OCI-M2 (cell line): ENCODE data around the gene BCL7C.

Experiments used
- DNase-seq: peaks from one replicate; lab custom pipeline; 2025; ENCODE audit not compliant: unreplicated experiment; lab: John Stamatoyannopoulos, UW

The BCL7C gene

GRCh38 chr16:30922960-30923535, 29.2 kb upstream of the BCL7C start:
- peak; percentile 76 for DNase-seq

GRCh38 chr16:30922420-30922959, 28.6 kb upstream of the BCL7C start:
- DNase-seq, result peak; percentile 84

GRCh38 chr16:30921748-30922419, 28.0 kb upstream of the BCL7C start:
- peak; percentile 64 for DNase-seq

DNA sequence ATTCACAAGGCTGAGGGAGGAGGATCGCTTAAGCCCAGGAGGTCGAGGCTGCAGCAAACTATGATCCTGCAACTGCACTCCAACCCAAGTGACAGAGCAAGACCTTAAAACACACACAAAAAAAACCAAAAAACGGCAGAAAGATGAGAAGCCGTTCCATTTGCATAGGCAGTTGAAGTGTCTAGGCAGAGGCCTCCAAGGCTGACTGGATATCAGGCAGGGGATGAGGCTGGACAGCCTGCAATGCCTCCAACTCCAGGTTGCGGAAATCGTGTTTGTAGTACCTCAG, 27.5 kb upstream of the BCL7C start:
- DNase-seq, result no peak

DNA sequence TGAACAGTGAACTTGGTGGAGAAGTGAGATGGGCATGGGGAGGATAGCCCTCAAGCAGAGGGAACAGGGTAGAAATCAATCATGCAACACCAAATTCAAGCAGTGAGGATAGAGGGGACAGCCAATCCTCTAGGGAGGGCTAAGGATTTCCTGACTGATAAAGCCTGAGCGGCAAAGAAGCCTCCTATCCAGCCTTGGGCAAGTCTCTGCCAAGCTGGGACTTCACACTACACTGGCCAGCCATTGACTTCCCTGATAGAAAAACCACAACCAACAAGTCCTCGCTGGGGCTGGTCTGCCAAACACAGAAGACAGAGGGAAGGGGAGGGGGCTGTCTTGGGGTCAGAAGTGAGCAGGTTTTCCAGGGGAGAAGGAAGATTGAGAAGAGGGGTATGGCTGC, 27.0 kb upstream of the BCL7C start:
- no peak for DNase-seq

DNA sequence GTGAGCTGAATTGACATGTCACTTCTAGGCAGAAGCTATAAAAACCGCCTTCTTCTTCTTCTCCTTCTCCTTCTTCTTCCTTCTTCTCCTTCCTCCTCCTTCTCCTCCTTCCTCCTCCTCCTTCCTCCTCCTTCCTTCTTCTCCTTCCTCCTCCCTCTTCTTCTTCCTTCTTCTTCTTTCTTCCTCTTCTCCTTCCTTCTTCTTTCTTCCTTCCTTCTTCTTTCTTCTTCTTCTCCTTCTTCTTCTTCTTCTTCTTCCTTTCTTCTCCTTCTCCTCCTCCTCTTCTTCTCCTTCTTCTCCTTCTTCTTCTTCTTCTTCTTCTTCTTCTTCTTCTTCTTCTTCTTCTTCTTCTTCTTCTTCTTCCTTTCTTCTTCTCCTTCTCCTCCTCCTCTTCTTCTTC, 24.7 kb upstream of the BCL7C start:
- DNase-seq, result no peak

GRCh38 chr16:30914830-30915229, 21.0 kb upstream of the BCL7C start:
- no peak for DNase-seq

- DNase-seq, result no peak
Measured at GRCh38 chr16:30912794-30913412, 19.0 kb upstream of the BCL7C start.

DNA sequence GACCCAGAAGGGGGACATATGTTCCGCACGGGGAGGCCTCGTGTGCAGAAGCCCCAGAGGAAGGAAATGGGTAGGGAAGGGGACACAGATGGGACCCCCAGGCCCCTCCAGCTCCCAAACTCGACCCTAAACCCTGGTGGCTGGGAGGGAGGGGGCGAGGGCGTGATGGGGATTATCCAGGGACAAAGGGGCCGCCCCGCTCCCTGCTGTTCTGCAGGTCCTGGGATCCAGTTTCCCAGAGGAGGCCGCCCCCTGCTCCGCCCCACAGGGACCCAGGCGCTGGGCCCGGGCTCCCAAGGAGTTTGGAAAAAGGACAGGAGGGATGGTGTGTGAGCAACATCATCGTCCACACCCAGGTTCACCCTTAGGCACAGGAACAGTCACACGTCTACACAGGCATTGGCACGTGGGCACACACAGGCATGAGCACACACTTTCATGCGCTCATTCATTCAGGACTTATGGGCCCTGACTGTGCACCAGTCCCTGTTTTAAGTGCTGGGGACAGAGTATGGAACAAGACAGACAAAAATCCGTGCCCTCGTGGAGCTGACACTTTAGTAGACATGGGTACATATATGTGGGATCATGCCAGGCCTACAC, 16.7 kb upstream of the BCL7C start:
- no peak for DNase-seq

- no peak for DNase-seq
Measured at GRCh38 chr16:30907064-30907463, 13.2 kb upstream of the BCL7C start.

DNA sequence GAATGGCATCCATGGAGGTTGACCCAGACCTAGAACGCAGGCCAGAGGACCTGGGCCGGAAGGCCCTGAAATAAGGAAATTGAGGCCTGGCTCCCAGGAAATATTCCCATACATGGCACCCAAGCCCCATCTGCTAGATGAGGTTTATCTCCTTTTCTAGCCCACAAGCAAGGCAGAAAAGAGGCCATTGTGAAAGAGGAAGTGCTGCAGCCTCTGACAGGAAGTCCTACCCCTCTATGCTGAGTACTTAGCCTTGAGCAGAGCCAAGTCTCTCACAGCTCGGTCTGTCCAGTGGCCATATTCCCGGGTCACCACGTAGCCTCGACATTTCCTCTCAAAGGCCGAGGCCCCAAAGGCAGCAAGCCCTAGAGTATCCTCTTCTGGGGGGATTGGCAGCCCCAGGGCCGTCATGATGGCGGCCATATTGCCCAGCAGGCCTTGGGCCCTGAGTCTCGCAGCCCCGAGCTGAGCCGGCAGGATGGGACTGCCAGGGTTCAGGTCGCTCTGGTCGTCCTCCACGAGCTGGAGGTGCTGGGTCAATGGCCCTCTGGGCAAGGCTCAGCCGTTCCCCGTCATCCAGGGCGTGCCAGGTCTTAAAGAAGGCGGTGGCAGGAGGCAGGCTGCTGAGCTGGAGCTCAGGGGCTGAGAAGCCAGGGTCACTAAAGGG, 10.4 kb upstream of the BCL7C start:
- DNase-seq, result no peak

GRCh38 chr16:30903596-30903995, 9.7 kb upstream of the BCL7C start:
- no peak for DNase-seq

DNA sequence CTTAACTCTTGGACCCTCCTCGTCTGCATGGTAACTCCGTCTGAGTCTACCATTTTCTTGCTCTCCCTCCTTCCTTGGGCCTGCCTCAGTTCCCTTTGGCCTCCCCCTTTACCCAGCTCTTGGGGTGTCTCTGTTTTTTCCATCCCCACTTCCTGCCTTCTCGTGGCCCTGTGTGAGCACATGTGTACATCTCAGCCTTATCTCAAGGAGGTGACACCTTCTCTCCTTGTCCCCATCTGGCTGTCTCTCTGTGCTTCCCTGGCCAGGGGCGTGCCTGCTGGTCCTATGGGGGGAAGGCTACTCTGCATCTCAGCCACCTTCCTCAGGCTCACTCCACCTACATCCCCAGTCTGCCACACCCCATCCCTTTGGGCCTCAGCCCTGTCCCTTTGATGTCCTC, 9.1 kb upstream of the BCL7C start:
- no peak for DNase-seq

DNA sequence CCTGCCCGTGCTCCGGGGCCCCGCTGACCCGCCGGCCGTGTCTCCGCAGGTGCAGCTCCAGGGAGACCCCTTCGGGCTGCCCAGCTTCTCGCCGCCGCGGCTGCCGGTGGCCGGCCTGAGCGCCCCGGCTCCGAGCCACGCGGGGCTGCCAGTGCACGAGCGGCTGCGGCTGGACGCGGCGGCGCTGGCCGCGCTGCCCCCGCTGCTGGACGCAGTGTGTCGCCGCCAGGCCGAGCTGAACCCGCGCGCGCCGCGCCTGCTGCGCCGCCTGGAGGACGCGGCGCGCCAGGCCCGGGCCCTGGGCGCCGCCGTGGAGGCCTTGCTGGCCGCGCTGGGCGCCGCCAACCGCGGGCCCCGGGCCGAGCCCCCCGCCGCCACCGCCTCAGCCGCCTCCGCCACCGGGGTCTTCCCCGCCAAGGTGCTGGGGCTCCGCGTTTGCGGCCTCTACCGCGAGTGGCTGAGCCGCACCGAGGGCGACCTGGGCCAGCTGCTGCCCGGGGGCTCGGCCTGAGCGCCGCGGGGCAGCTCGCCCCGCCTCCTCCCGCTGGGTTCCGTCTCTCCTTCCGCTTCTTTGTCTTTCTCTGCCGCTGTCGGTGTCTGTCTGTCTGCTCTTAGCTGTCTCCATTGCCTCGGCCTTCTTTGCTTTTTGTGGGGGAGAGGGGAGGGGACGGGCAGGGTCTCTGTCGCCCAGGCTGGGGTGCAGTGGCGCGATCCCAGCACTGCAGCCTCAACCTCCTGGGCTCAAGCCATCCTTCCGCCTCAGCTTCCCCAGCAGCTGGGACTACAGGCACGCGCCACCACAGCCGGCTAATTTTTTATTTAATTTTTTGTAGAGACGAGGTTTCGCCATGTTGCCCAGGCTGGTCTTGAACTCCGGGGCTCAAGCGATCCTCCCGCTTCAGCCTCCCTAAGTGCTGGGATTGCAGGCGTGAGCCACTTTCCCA, 8.4 kb upstream of the BCL7C start:
- no peak for DNase-seq

DNA sequence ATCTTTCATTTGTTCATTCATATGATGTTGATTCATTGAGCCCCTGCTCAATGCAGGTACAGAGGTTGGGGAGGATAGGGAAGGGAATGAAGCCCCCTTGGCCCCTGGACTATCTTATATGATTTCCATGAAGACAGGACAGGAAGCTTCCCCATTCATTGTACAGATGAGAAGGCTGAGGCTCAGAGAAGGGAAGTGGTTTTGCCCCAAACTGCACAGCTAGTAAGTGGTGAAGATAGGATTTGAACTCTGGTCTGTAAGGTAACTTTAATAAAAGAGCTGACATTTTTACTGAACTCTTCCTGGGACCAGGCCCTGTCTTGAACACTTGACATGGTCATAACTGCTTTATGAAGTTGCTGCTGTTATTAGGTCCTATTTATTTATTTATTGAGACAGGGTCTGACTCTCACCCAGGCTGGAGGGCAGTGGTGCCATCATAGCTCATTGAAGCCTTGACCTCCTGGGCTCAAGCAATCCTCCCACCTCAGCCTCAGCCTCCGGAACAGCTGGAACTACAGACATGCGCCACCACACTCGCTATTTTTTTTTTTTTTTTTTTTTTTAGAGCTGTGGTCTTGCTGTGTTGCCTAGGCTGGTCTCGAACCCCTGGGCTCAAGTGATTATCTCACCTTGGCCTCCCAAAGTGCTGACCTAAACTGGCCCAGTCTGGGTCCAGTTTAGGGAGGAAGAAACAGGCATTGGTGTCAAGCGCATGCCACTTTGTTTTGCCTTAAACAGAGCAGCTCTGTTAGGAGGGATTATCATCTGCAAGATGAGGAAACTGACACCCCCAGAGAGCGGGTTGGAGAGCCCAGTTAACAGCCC, 7.5 kb upstream of the BCL7C start:
- DNase-seq, result no peak

DNA sequence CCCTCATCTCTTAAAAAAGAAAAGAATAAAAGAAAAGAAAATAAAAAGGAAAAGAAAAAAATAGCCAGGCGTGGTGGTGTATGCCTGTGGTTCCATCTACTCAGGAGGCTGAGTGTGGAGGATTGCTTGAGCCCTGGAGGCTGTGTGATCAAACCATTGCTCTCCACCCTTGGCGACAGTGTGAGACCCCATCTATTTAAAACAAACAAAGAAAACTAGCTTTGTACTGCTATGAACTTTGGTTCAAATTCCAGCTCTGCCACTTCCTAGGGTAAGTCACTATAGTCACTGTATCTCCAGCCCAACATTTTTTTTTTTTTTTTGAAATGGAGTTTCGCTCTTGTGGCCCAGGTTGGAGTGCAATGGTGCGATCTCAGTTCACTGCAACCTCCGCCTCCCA, 6.7 kb upstream of the BCL7C start:
- DNase-seq, result no peak

DNA sequence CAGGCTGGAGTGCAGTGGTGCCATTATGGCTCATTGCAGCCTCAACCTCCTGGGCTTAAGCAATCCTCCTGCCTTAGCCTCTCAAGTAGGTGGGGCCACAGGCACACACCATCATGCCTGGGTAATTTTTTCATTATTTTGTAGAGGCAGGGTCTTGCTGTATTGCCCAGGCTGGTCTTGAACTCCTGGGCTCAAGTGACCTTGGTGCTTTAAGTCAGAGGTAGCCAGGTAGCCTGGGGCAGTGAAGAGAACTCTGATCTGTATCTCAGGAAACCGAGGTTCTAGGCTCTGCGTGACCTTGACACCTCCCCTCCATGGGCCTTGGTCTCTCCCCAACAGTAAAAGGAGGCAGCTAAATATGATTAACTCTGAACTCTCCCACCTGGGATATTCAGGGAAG, 5.9 kb upstream of the BCL7C start:
- DNase-seq, result no peak

- DNase-seq, result no peak
Measured at GRCh38 chr16:30896889-30897733, 3.2 kb upstream of the BCL7C start.
